HG03354 (cell line): ENCODE results near the gene MACROD2.

Source experiments
- ATAC-seq: cut with Tn5 transposase; IDR thresholded peaks from one replicate; pipeline ENCODE4 v1.9.1; 2021; ENCODE audit warnings: mild to moderate bottlenecking; ENCODE audit not compliant: unreplicated experiment, poor library complexity, severe bottlenecking

Gene MACROD2

GRCh38 chr20:15567219-15567618, 1571.9 kb downstream of the MACROD2 start:
- no peak for ATAC-seq

DNA sequence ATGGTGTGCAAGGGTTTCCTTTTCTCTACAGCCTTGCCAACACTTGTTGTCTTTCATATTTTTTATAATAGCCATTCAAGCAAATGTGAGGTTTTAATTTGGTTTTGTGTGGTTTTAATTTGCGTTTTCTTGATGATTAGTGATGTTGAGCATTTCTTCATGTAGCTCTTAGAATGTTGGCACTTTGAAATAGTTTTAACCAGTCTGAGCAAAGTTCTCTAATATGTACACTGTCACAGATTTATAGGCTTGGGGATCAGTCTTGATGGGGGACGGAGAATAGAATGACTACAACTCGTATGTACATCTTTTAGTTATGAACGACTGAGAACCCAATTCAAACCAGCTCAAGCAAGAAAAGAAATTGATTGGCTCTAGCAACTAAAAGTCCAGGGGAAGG, 1574.8 kb downstream of the MACROD2 start:
- ATAC-seq, result no peak

GRCh38 chr20:15571056-15571455, 1575.7 kb downstream of the MACROD2 start:
- no peak for ATAC-seq

GRCh38 chr20:15575255-15575654, 1579.9 kb downstream of the MACROD2 start:
- no peak for ATAC-seq

DNA sequence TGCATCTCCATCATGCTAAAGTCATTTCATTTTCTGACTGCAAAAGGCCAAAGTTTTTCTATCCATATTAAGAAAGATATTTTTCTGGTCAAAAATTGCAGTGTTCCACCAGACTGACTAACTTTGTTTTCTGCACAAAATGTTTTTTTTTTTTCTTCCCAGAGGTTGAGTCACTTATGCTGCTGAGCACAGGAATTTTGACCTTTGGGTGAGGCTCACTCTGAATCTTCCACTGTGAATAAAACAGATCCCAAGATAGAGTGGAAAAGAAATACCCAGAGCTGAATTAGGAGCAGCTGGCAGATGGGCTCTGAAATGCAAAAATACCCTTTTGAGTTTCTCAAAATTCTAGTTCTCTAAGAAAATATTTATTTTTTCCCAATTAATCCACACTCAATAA, 1581.1 kb downstream of the MACROD2 start:
- no peak for ATAC-seq

DNA sequence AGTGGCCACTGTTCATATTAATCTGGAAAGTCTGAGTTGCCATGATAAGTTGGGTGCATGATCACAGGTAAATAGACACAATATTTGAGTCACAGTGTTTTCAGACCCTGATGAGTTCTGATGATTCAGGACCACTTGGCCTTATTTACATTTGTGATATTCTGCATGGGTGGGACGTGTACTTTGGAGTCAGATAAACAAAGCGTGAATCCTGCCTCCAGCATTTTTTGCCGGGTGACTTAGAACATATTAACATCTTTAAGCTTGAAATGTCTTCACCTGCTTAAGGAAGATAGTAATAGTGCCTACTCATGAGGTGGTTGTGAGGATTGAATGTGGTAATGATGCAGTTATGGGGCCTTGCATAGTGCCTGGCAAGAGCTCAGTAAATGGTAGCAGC, 1582.8 kb downstream of the MACROD2 start:
- ATAC-seq, result no peak

- no peak for ATAC-seq
Measured at GRCh38 chr20:15579688-15580087, 1584.4 kb downstream of the MACROD2 start.

DNA sequence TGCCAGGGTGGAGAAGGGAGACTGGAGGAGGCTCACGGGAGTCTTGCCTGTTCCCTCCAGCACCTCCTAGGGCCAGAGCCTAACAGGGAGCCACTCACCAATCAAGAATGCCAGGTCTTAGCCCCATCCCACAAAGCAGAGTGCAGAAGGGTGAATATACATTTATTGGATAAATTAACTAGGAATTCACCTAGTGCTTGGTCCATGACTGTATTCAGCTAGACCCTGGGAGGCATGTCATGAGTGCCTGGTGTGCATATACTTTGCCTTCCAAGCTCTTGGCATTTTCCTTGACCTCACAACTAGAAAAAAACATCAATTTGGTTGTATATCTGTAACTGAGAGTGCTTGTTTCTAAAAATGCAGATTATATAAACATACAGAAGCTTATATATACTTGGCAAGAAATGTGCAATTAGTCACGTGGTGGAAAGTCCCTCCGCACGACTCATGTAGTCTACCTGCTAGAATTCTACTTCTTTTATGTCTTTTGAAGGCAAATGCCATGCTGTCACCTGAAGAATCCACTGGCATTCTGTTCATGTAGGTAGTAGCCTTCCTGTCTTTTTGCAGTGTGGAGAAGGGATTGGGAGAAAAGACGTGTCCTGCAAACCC, 1586.9 kb downstream of the MACROD2 start:
- ATAC-seq, result no peak

GRCh38 chr20:15584507-15584906, 1589.2 kb downstream of the MACROD2 start:
- ATAC-seq, result no peak

DNA sequence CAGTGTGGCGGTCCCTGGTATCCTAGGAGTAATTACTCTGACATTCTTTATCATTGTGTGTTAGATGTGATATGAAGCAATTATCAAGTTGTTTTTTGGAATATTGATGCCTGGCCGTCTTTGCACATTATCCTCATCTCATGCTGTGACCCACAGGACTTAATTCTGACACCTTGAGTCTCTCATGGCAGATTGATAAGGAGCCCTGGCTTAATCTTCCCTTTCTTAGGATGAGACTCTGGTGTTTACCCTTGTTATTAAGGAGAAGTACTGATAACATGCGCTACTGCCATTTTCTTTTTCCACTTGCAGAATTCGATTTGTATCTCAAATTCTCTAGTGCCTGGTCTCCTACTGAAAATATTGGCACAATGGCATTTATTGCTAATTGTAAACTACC, 1597.8 kb downstream of the MACROD2 start:
- no peak for ATAC-seq

DNA sequence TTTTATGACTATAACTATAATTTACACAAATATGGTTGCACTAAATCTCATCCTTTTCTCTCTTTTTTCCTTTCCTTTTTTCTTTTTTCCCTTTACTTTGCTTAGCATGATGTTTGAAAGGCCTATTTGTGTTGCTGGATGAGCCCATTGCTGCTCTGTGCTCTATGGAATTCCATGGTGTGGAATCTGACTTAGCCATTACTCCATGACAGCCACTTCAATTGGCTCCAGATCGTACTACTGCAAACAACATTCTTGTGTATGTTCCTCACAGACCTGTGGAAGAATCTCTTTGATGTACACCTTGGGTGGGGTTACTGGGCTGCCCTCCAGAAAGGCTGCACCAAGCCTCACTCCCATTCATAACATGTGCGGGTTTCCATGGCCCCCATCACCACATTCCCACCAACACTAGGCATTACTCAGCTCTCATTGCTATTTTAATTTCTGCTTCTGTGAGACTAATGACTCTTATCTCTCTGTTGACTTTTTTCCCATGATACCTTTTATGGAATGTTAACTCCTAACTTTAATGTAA, 1598.9 kb downstream of the MACROD2 start:
- no peak for ATAC-seq

- no peak for ATAC-seq
Measured at GRCh38 chr20:15596220-15596890, 1601.0 kb downstream of the MACROD2 start.

DNA sequence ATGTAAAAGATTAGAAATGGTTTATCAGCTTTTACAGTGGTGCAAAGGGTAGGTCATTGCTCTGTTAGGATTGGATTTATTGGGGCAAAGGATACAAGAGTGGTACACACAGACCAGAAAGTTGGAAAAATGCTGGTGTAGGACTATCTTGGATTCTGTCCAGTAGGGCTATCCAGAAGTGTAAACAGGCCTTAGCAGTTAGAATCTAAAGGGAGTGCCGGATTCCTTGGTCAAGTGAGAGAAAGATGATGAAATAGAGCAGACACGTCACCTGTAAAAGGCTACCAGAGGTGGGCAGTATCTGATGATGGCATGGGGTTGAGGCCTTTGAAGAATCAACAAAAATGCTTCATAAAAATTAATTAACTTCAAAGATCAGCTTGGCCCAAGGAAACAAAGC, 1602.0 kb downstream of the MACROD2 start:
- ATAC-seq, result no peak

GRCh38 chr20:15599961-15600360, 1604.6 kb downstream of the MACROD2 start:
- ATAC-seq, result no peak

DNA sequence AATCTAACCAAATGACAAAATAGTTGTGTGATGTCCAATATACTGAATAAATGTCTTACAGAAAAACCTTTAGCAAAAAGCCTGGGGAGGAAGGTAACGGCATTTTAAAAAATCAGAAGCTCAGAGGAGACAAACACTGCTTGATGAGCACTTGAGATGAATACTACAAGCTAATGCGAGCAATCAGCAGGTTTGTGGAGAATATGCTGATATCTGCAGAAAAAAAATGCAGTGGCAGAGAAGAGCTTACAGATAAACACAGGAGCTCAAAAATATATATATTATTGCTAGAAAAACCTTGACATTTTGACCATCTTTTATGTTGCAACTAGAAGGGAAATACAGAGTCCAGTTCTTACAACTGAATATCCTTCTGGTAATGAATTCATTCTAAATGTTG, 1605.2 kb downstream of the MACROD2 start:
- ATAC-seq, result no peak

- no peak for ATAC-seq
Measured at GRCh38 chr20:15603506-15603905, 1608.2 kb downstream of the MACROD2 start.

DNA sequence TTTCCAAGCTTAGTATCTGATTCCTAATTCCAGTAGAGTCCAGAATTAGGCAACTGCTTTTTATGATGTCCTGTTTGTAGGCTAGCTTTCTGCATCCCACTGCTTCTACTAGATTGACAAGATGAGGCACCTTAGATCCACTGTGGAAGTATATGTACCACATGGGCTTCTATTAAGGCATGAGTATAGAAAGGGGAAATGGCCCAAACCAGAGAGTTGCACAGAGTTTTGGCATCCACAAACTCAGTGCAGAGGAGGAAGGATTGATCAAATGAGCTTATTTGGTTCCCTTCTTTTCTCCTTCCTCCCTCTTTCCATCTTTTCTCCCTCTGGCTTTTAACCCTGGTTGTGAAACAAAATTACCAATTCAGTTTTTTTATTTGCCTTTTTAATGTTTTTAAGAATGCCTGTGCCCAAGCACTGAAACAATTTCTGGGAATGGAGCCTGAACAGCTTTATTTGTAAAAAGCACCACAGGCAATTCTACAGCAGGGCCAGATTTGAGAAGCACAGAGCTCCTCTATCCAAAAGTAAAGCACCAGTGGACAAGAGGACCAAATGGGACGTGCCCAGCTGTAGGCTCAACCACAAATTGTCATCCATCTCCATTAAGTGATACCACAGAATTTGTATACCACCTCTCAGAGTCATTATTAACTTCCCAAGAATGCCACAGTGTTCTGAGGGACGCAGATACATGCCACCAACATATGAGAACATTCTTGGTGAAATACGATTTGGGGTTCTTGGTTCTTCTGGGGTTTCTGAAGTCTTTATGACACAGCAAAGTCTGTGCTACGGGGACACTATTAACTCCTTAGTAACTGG, 1608.9 kb downstream of the MACROD2 start:
- no peak for ATAC-seq

DNA sequence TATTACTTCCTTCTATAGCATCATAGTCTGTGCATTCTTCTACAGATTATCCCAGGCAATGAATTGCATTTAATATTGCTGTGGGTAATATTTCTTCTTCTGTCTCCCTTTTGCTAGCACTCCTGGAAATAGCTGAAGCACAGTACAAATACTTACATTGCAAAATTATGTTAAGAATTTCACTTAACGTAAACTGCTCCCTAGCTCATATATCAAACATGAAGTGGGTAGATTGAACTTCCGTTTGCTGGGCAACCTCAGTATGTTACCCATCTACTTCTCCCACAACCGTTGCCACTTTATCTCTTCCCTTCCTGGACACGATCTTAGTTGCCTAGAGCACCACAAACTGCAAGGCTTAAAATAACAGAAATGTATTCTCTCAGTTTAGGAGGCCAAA, 1614.6 kb downstream of the MACROD2 start:
- ATAC-seq, result no peak

- ATAC-seq, result no peak
Measured at GRCh38 chr20:15610787-15611186, 1615.5 kb downstream of the MACROD2 start.

- no peak for ATAC-seq
Measured at GRCh38 chr20:15611541-15611940, 1616.2 kb downstream of the MACROD2 start.

DNA sequence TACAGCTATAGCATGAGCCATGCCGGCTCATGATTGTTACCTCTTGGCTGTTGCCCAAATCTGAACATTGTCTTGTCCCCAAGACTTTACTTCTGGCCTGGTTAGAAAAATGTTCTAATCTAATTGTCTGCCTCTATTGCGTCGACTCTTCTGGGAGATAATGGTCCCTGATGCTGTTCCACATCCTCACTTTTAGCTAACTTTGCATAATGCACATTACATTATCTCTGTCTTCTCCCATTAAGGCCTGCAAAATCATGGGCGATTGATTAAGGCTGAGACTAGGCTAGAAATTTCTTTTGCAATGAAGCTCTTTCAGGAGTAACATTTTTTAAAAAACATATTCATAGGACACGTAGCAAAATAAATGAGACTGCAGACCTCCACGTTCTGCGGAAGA, 1616.9 kb downstream of the MACROD2 start:
- ATAC-seq, result no peak
